Neuronal stem cell (in vitro differentiated cells): ENCODE results near the gene EXOC3L4.

ENCODE experiments used
- DNase-seq: peaks from one replicate; pipeline ENCODE4 v3.0.0-alpha.2; 2013; ENCODE audit warnings: low spot score
- H2AFZ ChIP-seq: one replicate; pipeline ENCODE4 v1.6.1; 2013; ENCODE audit warnings: mild to moderate bottlenecking, low read length, inconsistent platforms
- H2AK5ac ChIP-seq: 2 replicates; pipeline ENCODE4 v1.6.1; 2013; ENCODE audit warnings: low read depth, mild to moderate bottlenecking, inconsistent platforms, low read length, moderate library complexity, mixed read lengths
- H2BK120ac ChIP-seq: 2 replicates; pipeline ENCODE4 v1.6.1; 2013; ENCODE audit warnings: low read depth, mild to moderate bottlenecking, inconsistent platforms, low read length, moderate library complexity, mixed read lengths
- H2BK12ac ChIP-seq: one replicate; pipeline ENCODE4 v1.6.1; 2013; ENCODE audit warnings: low read length, inconsistent platforms
- H2BK15ac ChIP-seq: 2 replicates; pipeline ENCODE4 v1.6.1; 2013; ENCODE audit warnings: mild to moderate bottlenecking, low read length, inconsistent platforms, mixed read lengths
- H2BK5ac ChIP-seq: one replicate; pipeline ENCODE4 v1.6.1; 2013; ENCODE audit warnings: inconsistent platforms, mild to moderate bottlenecking, low read length, moderate library complexity
- H3K14ac ChIP-seq: one replicate; pipeline ENCODE4 v1.6.1; 2013; ENCODE audit warnings: low read length, inconsistent platforms
- H3K18ac ChIP-seq: 2 replicates; pipeline ENCODE4 v1.6.1; 2013; ENCODE audit warnings: low read length, inconsistent platforms
- H3K23ac ChIP-seq: 2 replicates; pipeline ENCODE4 v1.6.1; 2013; ENCODE audit warnings: low read depth, mild to moderate bottlenecking, mixed read lengths, low read length, inconsistent platforms; ENCODE audit not compliant: poor library complexity
- H3K27ac ChIP-seq: replicated peaks from 3 replicates; pipeline ENCODE4 v1.5.1; 2013; ENCODE audit warnings: low read length, inconsistent platforms
- H3K27me3 ChIP-seq, 3 experiments: 2 replicates each; pipeline ENCODE4 v1.6.1; 2013; ENCODE audit warnings: low read length in 3 of 3, mild to moderate bottlenecking in 2 of 3, inconsistent platforms in 1 of 3, low read depth in 1 of 3, mixed read lengths in 1 of 3, moderate library complexity in 1 of 3; ENCODE audit not compliant: control insufficient read depth in 3 of 3, insufficient read depth in 3 of 3
- H3K36me3 ChIP-seq, 2 donors: replicated peaks in 1 of 2; 2 replicates each; pipeline ENCODE4 v1.6.1; 2013; ENCODE audit warnings: low read length in 2 of 2; ENCODE audit not compliant: control insufficient read depth in 2 of 2, insufficient read depth in 2 of 2
- H3K4ac ChIP-seq: 2 replicates; pipeline ENCODE4 v1.6.1; 2013; ENCODE audit warnings: inconsistent platforms, mild to moderate bottlenecking, low read length, moderate library complexity
- H3K4me1 ChIP-seq, 2 donors: 1 replicate in 1 of 2; 2 replicates in 1 of 2; pipeline ENCODE4 v1.6.1; 2013; ENCODE audit warnings: low read length in 2 of 2, low read depth in 1 of 2; ENCODE audit not compliant: control insufficient read depth in 2 of 2, insufficient read depth in 1 of 2
- H3K4me2 ChIP-seq: one replicate; pipeline ENCODE4 v1.6.1; 2013; ENCODE audit warnings: mild to moderate bottlenecking, low read length, inconsistent platforms; ENCODE audit not compliant: insufficient read depth, poor library complexity, severe bottlenecking
- H3K4me3 ChIP-seq, 2 donors: 2 replicates each; pipeline ENCODE4 v1.5.1; 2013; ENCODE audit warnings: low read length in 2 of 2, mild to moderate bottlenecking in 2 of 2, inconsistent platforms in 1 of 2, moderate library complexity in 1 of 2
- H3K79me1 ChIP-seq: one replicate; pipeline ENCODE4 v1.6.1; 2013; ENCODE audit warnings: low read depth, mild to moderate bottlenecking, inconsistent platforms, low read length, moderate library complexity
- H3K9ac ChIP-seq: one replicate; pipeline ENCODE4 v1.6.1; 2013; ENCODE audit warnings: mild to moderate bottlenecking, low read depth, low read length, inconsistent platforms; ENCODE audit not compliant: poor library complexity
- H3K9me3 ChIP-seq, 2 donors: replicated peaks in 1 of 2; 2 replicates each; pipeline versions ENCODE3 to v1.6.1; 2013; ENCODE audit warnings: low read length in 2 of 2, mild to moderate bottlenecking in 2 of 2, inconsistent platforms in 1 of 2, low read depth in 1 of 2, mixed read lengths in 1 of 2, moderate library complexity in 1 of 2; ENCODE audit not compliant: control insufficient read depth in 2 of 2, insufficient read depth in 1 of 2
- H4K8ac ChIP-seq: one replicate; pipeline ENCODE4 v1.6.1; 2013; ENCODE audit warnings: low read depth, mild to moderate bottlenecking, inconsistent platforms, low read length, moderate library complexity
- H4K91ac ChIP-seq: one replicate; pipeline ENCODE4 v1.6.1; 2013; ENCODE audit warnings: low read length, low read depth, mild to moderate bottlenecking, inconsistent platforms; ENCODE audit not compliant: poor library complexity
- WGBS, 2 donors: extraction: QIAGEN DNeasy Blood & Tissue Kit; methylation state at CpG; one replicate each; pipeline ENCODE4 v1.1.7; 2013; ENCODE audit warnings: missing lambda C conversion rate in 2 of 2, mixed read lengths in 1 of 2; ENCODE audit not compliant: insufficient read length in 2 of 2, insufficient replicate concordance in 1 of 2; ENCODE audit errors: extremely low coverage in 2 of 2; 5-methylcytosine and 5-hydroxymethylcytosine counted together

Gene EXOC3L4

GRCh38 chr14:103073367-103073875 lies 21.1 kb upstream of the EXOC3L4 start:
- Histone ChIP-seq H3K4me3 (no peak overlapping the region), H3K27me3 (peaks cover 0 to 43% (median 7%) of the 10 kb centered on the region in 3 experiments), H3K79me1 (no peaks in the 10 kb centered on the region), H2BK12ac (peak overlapping the region; percentile 46), H3K14ac (no peak overlapping the region), H2BK120ac (no peak overlapping the region), H4K91ac (no peak overlapping the region), H3K9me3 (peaks cover 0 to 1% of the 10 kb centered on the region in 2 donors), H2BK5ac (peak overlapping the region; percentile 75), H3K4me2 (no peak overlapping the region), H3K23ac (no peak overlapping the region), H3K4ac (no peak overlapping the region), H3K4me1 (peaks cover 9 to 14% of the 10 kb centered on the region in 2 donors), H4K8ac (no peak overlapping the region), H3K36me3 (no peaks in the 10 kb centered on the region), H3K27ac (no peak overlapping the region), H3K18ac (peak overlapping the region; percentile 42), H2AK5ac (peak overlapping the region; percentile 60), H2BK15ac (peak overlapping the region; percentile 37), H2AFZ (no peak overlapping the region), H3K9ac (peak overlapping the region; percentile 12)
- DNase-seq: no peak
- whole genome bisulfite sequencing, 2 donors: no CpG with 5 or more reads among the region's 14 CpGs

- peak overlapping the region; percentile 97 for H2AK5ac ChIP-seq
- H3K14ac ChIP-seq: no peak overlapping the region
- no peaks in the 10 kb centered on the region for H3K36me3 ChIP-seq
- peaks cover 9 to 14% of the 10 kb centered on the region in 2 donors for H3K4me1 ChIP-seq
- H3K9ac ChIP-seq: no peak overlapping the region
- H3K4me3 ChIP-seq: no peak overlapping the region
- H3K79me1 ChIP-seq: no peaks in the 10 kb centered on the region
- peak overlapping the region; percentile 33 for H3K18ac ChIP-seq
- H3K27ac ChIP-seq: no peak overlapping the region
- no peak overlapping the region for H3K23ac ChIP-seq
- peak overlapping the region; percentile 75 for H2BK5ac ChIP-seq
- DNase-seq: no peak
- peak overlapping the region; percentile 26 for H2BK12ac ChIP-seq
- H2BK15ac ChIP-seq: peak overlapping the region; percentile 37
- no peak overlapping the region for H4K91ac ChIP-seq
- peaks cover 0 to 1% of the 10 kb centered on the region in 2 donors for H3K9me3 ChIP-seq
- peaks cover 0 to 43% (median 9%) of the 10 kb centered on the region in 3 experiments for H3K27me3 ChIP-seq
- no peak overlapping the region for H3K4ac ChIP-seq
- no peak overlapping the region for H3K4me2 ChIP-seq
- no peak overlapping the region for H2BK120ac ChIP-seq
- no peak overlapping the region for H2AFZ ChIP-seq
- no peak overlapping the region for H4K8ac ChIP-seq
- no CpG with 5 or more reads among the region's 21 CpGs for WGBS, 2 donors
These were observed 20.4 kb upstream of the EXOC3L4 start for GRCh38 chr14:103073876-103074728.

- Histone ChIP-seq H2AK5ac (peak overlapping the region; percentile 97), H3K4me3 (peak overlapping the region in 1 of 2 donors; percentile 56), H3K4me2 (peak overlapping the region; percentile 95)
These were observed 19.7 kb upstream of the EXOC3L4 start for GRCh38 chr14:103074729-103075367.

GRCh38 chr14:103078420-103078749 lies 16.1 kb upstream of the EXOC3L4 start:
- Histone ChIP-seq H2BK120ac (no peak overlapping the region), H2AFZ (no peak overlapping the region), H3K4me2 (no peak overlapping the region), H3K9me3 (peaks cover 0 to 6% of the 10 kb centered on the region in 2 donors), H2BK15ac (no peak overlapping the region), H3K4me3 (no peak overlapping the region), H2BK12ac (no peak overlapping the region), H3K4ac (no peak overlapping the region), H2BK5ac (no peak overlapping the region), H3K36me3 (no peaks in the 10 kb centered on the region), H3K79me1 (no peaks in the 10 kb centered on the region), H3K9ac (no peak overlapping the region), H3K18ac (no peak overlapping the region), H4K91ac (no peak overlapping the region), H4K8ac (no peak overlapping the region), H2AK5ac (no peak overlapping the region), H3K27ac (no peak overlapping the region), H3K27me3 (peaks cover 0 to 33% (median 15%) of the 10 kb centered on the region in 3 experiments), H3K14ac (no peak overlapping the region), H3K4me1 (peaks cover 3 to 5% of the 10 kb centered on the region in 2 donors), H3K23ac (no peak overlapping the region)
- DNase-seq: peak; percentile 67
- no CpG with 5 or more reads among the region's 9 CpGs for WGBS, 2 donors

More at GRCh38 chr14:103074729-103075367, 19.7 kb upstream of the EXOC3L4 start:
- no peaks in the 10 kb centered on the region for H3K79me1 ChIP-seq
- H4K8ac ChIP-seq: no peak overlapping the region
- no peak overlapping the region for H3K27ac ChIP-seq
- no peaks in the 10 kb centered on the region for H3K36me3 ChIP-seq
- peak overlapping the region; percentile 96 for H3K18ac ChIP-seq
- DNase-seq: no peak
- no peak overlapping the region for H2BK120ac ChIP-seq
- peaks cover 0 to 1% of the 10 kb centered on the region in 2 donors for H3K9me3 ChIP-seq
- peaks cover 9 to 14% of the 10 kb centered on the region in 2 donors for H3K4me1 ChIP-seq
- peak overlapping the region; percentile 28 for H3K14ac ChIP-seq
- H3K9ac ChIP-seq: peak overlapping the region; percentile 27
- H4K91ac ChIP-seq: no peak overlapping the region
- peak overlapping the region; percentile 25 for H3K23ac ChIP-seq
- no CpG with 5 or more reads among the region's 21 CpGs for whole genome bisulfite sequencing, 2 donors
- peak overlapping the region; percentile 96 for H2AFZ ChIP-seq
- H3K4ac ChIP-seq: no peak overlapping the region
- peak overlapping the region; percentile 65 for H2BK15ac ChIP-seq
- no peak overlapping the region for H2BK5ac ChIP-seq
- H2BK12ac ChIP-seq: no peak overlapping the region
- peaks cover 0 to 43% (median 9%) of the 10 kb centered on the region in 3 experiments for H3K27me3 ChIP-seq
